ENCODE results near the gene COMP. TPM values are rescaled to one million over a fixed set of nuclear protein-coding genes. Genes with fewer than 3 reads are reported as not detected.
"Not testable (repeated sequence)": the region's sequence is repeated elsewhere in the genome, so short reads cannot be mapped to it uniquely, and the experiment has no call there.

The COMP gene
- total RNA-seq, 1 experiment from 2014 or later, result 0.66 TPM

- H3K4me3 ChIP-seq, H3K36me3 ChIP-seq, DNase-seq, H3K27me3 ChIP-seq, H3K9me3 ChIP-seq: not testable (repeated sequence)
These were observed 20.5 kb upstream of the COMP start for GRCh38 chr19:18811638-18812037.

GRCh38 chr19:18809149-18809868 is 18.2 kb upstream of the COMP start:
- peak; percentile 69 for DNase-seq
- Histone ChIP-seq H3K27me3 (no peaks in the 10 kb centered on the region), H3K36me3 (no peaks in the 10 kb centered on the region), H3K9me3 (no peaks in the 10 kb centered on the region), H3K4me3 (no peak overlapping the region)

- DNase-seq, result no peak
These were observed 16.8 kb upstream of the COMP start for GRCh38 chr19:18807861-18808331.

GRCh38 chr19:18804643-18805042 is 13.5 kb upstream of the COMP start:
- H3K27me3 ChIP-seq, result peaks cover 9% of the 10 kb centered on the region
- no peaks in the 10 kb centered on the region for H3K36me3 ChIP-seq
- no peak for DNase-seq
- no peaks in the 10 kb centered on the region for H3K9me3 ChIP-seq
- H3K4me3 ChIP-seq, result no peak overlapping the region

More at GRCh38 chr19:18807861-18808331, 16.8 kb upstream of the COMP start:
- H3K4me3 ChIP-seq, result no peak overlapping the region
- H3K9me3 ChIP-seq, result no peaks in the 10 kb centered on the region
- H3K36me3 ChIP-seq, result no peaks in the 10 kb centered on the region
- H3K27me3 ChIP-seq, result no peaks in the 10 kb centered on the region

GRCh38 chr19:18804139-18804601 is 13.1 kb upstream of the COMP start:
- DNase-seq, result no peak
- Histone ChIP-seq H3K27me3 (peaks cover 9% of the 10 kb centered on the region), H3K36me3 (no peaks in the 10 kb centered on the region), H3K4me3 (no peak overlapping the region), H3K9me3 (no peaks in the 10 kb centered on the region)

GRCh38 chr19:18803550-18804138 is 12.5 kb upstream of the COMP start:
- no peak overlapping the region for H3K4me3 ChIP-seq
- no peaks in the 10 kb centered on the region for H3K9me3 ChIP-seq
- no peak for DNase-seq
- peaks cover 9% of the 10 kb centered on the region for H3K27me3 ChIP-seq
- H3K36me3 ChIP-seq, result no peaks in the 10 kb centered on the region

GRCh38 chr19:18802354-18802753 is 11.2 kb upstream of the COMP start:
- no peaks in the 10 kb centered on the region for H3K9me3 ChIP-seq
- H3K4me3 ChIP-seq, result no peak overlapping the region
- H3K27me3 ChIP-seq, result peaks cover 9% of the 10 kb centered on the region
- DNase-seq, result no peak
- H3K36me3 ChIP-seq, result no peaks in the 10 kb centered on the region

GRCh38 chr19:18800636-18801035 is 9.5 kb upstream of the COMP start:
- Histone ChIP-seq H3K27me3 (peaks cover 9% of the 10 kb centered on the region), H3K9me3 (no peaks in the 10 kb centered on the region), H3K4me3 (no peak overlapping the region), H3K36me3 (no peaks in the 10 kb centered on the region)
- no peak for DNase-seq

GRCh38 chr19:18800079-18800478 is 9.0 kb upstream of the COMP start:
- DNase-seq, result no peak
- Histone ChIP-seq H3K27me3 (peaks cover 9% of the 10 kb centered on the region), H3K36me3 (no peaks in the 10 kb centered on the region)

GRCh38 chr19:18799389-18799970 is 8.4 kb upstream of the COMP start:
- Histone ChIP-seq H3K9me3 (no peaks in the 10 kb centered on the region), H3K36me3 (no peaks in the 10 kb centered on the region), H3K27me3 (peaks cover 9% of the 10 kb centered on the region), H3K4me3 (no peak overlapping the region)
- no peak for DNase-seq

More at GRCh38 chr19:18800079-18800478, 9.0 kb upstream of the COMP start:
- H3K4me3 ChIP-seq, result no peak overlapping the region
- no peaks in the 10 kb centered on the region for H3K9me3 ChIP-seq

- no peak for DNase-seq
- Histone ChIP-seq H3K36me3 (no peaks in the 10 kb centered on the region), H3K9me3 (no peaks in the 10 kb centered on the region), H3K27me3 (peaks cover 9% of the 10 kb centered on the region), H3K4me3 (no peak overlapping the region)
These were observed 7.6 kb upstream of the COMP start for GRCh38 chr19:18798384-18799352.

GRCh38 chr19:18796239-18796638 is 5.1 kb upstream of the COMP start:
- Histone ChIP-seq H3K36me3 (no peaks in the 10 kb centered on the region), H3K27me3 (peaks cover 9% of the 10 kb centered on the region)
- no peak for DNase-seq

GRCh38 chr19:18795540-18795939 is 4.4 kb upstream of the COMP start:
- Histone ChIP-seq H3K27me3 (peaks cover 11% of the 10 kb centered on the region), H3K9me3 (no peaks in the 10 kb centered on the region), H3K36me3 (no peaks in the 10 kb centered on the region), H3K4me3 (no peak overlapping the region)
- peak; percentile 48 for DNase-seq

More at GRCh38 chr19:18796239-18796638, 5.1 kb upstream of the COMP start:
- Histone ChIP-seq H3K9me3 (no peaks in the 10 kb centered on the region), H3K4me3 (no peak overlapping the region)

- Histone ChIP-seq H3K36me3 (no peaks in the 10 kb centered on the region), H3K9me3 (no peaks in the 10 kb centered on the region), H3K27me3 (peaks cover 14% of the 10 kb centered on the region), H3K4me3 (no peak overlapping the region)
- DNase-seq, result no peak
These were observed 3.6 kb upstream of the COMP start for GRCh38 chr19:18794692-18795091.

- H3K9me3 ChIP-seq, result no peaks in the 10 kb centered on the region
- no peaks in the 10 kb centered on the region for H3K36me3 ChIP-seq
- peaks cover 20% of the 10 kb centered on the region for H3K27me3 ChIP-seq
- no peak for DNase-seq
- H3K4me3 ChIP-seq, result no peak overlapping the region
These were observed 2.9 kb upstream of the COMP start for GRCh38 chr19:18794029-18794313.

GRCh38 chr19:18793144-18794028 is 2.3 kb upstream of the COMP start:
- H3K36me3 ChIP-seq, result no peaks in the 10 kb centered on the region
- peaks cover 20% of the 10 kb centered on the region for H3K27me3 ChIP-seq
- DNase-seq, result no peak
- H3K9me3 ChIP-seq, result no peaks in the 10 kb centered on the region
- H3K4me3 ChIP-seq, result no peak overlapping the region

All from MG63 (cell line).